CD4-positive, alpha-beta T cell treated with Interleukin-2 at 100 ng/mL for 4 hours (primary cell): ENCODE data around the gene DDIAS.
"Not testable (repeated sequence)": the region's sequence is repeated elsewhere in the genome, so short reads cannot be mapped to it uniquely, and the experiment has no call there.

ENCODE experiments used
- DNase-seq: peaks from one replicate; pipeline ENCODE4 v3.0.0-alpha.2; 2020; ENCODE audit warnings: low spot score

DDIAS gene

GRCh38 chr11:82890936-82891335, 10.6 kb upstream of the DDIAS start:
- DNase-seq, result no peak

- DNase-seq, result no peak
Observed at GRCh38 chr11:82892611-82893169, 8.8 kb upstream of the DDIAS start.

GRCh38 chr11:82895437-82896091, 6.0 kb upstream of the DDIAS start:
- DNase-seq, result no peak

- DNase-seq, result no peak
Observed at GRCh38 chr11:82896183-82896582, 5.4 kb upstream of the DDIAS start.

- DNase-seq, result no peak
Observed at GRCh38 chr11:82898241-82898640, 3.3 kb upstream of the DDIAS start.

- DNase-seq, result peak; percentile 25
Observed at GRCh38 chr11:82899186-82899820, 2.2 kb upstream of the DDIAS start.

- DNase-seq, result no peak
Observed at GRCh38 chr11:82899957-82900276, 1.6 kb upstream of the DDIAS start.

- DNase-seq, result peak; percentile 93
Observed at GRCh38 chr11:82900277-82901164, 1.0 kb upstream of the DDIAS start, which contains the start of gene PRCP. TSS of gene PRCP (minus strand) at chr11:82900430. CDS start at chr11:82900402, 28 bp downstream.

GRCh38 chr11:82901922-82902485, 468 bp downstream of the DDIAS start:
- DNase-seq, result no peak

GRCh38 chr11:82902880-82903279, 1.3 kb downstream of the DDIAS start:
- no peak for DNase-seq

- no peak for DNase-seq
Observed at GRCh38 chr11:82903843-82904586, 2.5 kb downstream of the DDIAS start.

GRCh38 chr11:82906236-82906635, 4.7 kb downstream of the DDIAS start:
- DNase-seq, result peak; percentile 44

- no peak for DNase-seq
Observed at GRCh38 chr11:82906931-82907330, 5.4 kb downstream of the DDIAS start.

- no peak for DNase-seq
Observed at GRCh38 chr11:82907371-82907770, 5.8 kb downstream of the DDIAS start.

GRCh38 chr11:82908311-82908710, 6.8 kb downstream of the DDIAS start:
- DNase-seq, result no peak

GRCh38 chr11:82909015-82909640, 7.6 kb downstream of the DDIAS start:
- no peak for DNase-seq

GRCh38 chr11:82919786-82920185, 18.2 kb downstream of the DDIAS start:
- not testable (repeated sequence) for DNase-seq

- DNase-seq, result peak; percentile 38
Observed at GRCh38 chr11:82920227-82920626, 18.7 kb downstream of the DDIAS start.

- DNase-seq, result not testable (repeated sequence)
Observed at GRCh38 chr11:82922396-82923173, 21.0 kb downstream of the DDIAS start.

GRCh38 chr11:82924522-82925224, 23.1 kb downstream of the DDIAS start:
- no peak for DNase-seq
